ENCODE data around the gene BCAT1. TPM values are rescaled to one million over a fixed set of nuclear protein-coding genes. Genes with fewer than 3 reads are reported as not detected.
"Not testable (repeated sequence)": the region's sequence is repeated elsewhere in the genome, so short reads cannot be mapped to it uniquely, and the experiment has no call there.

BCAT1 gene
- total RNA-seq, 2 experiments from 2014 or later, result 53.3 to 55.6 TPM

GRCh38 chr12:24872211-24872610, 76.7 kb downstream of the BCAT1 start:
- no peaks in the 10 kb centered on the region for H3K9me3 Mint-ChIP-seq
- H3K4me3 Mint-ChIP-seq, result no peak overlapping the region
- H3K27ac Mint-ChIP-seq, result no peak overlapping the region
- ChIA-PET CTCF (interaction anchor here (1.8 kb wide), 1 partner anchor 20 kb away, joined by 5 read pairs; no protein-coding TSS in a partner anchor), POLR2A (interaction anchor here (0.8 kb wide), 1 partner anchor 11 kb away, joined by 3 read pairs; no protein-coding TSS in a partner anchor)
- H3K36me3 Mint-ChIP-seq (ENCODE audit: low read depth), result no peaks in the 10 kb centered on the region
- no peak for DNase-seq
- no peak for TF ChIP-seq CTCF (IDR thresholded peaks at IDR 0.05)
- no peaks in the 10 kb centered on the region for H3K4me1 Mint-ChIP-seq (ENCODE audit: low read depth)
- intact Hi-C loops (cut with micrococcal nuclease), result no loop called here
- ATAC-seq, result no peak
- no peaks in the 10 kb centered on the region for H3K27me3 Mint-ChIP-seq

GRCh38 chr12:24866139-24866538, 82.8 kb downstream of the BCAT1 start:
- H3K4me1 Mint-ChIP-seq (ENCODE audit: low read depth); DNase-seq; H3K27ac Mint-ChIP-seq; ATAC-seq; intact Hi-C loops (cut with micrococcal nuclease); H3K9me3 Mint-ChIP-seq; H3K4me3 Mint-ChIP-seq; H3K27me3 Mint-ChIP-seq: not testable (repeated sequence)
- POLR2A ChIA-PET, result interaction anchor here (0.7 kb wide), 1 partner anchor 12 kb away, joined by 3 read pairs; no protein-coding TSS in a partner anchor
- CTCF ChIA-PET, result interaction anchor here (1.0 kb wide), 1 partner anchor 35 kb away, joined by 3 read pairs; no protein-coding TSS in a partner anchor
- H3K36me3 Mint-ChIP-seq (ENCODE audit: low read depth), result peaks cover 10% of the 10 kb centered on the region

GRCh38 chr12:24864796-24865125, 84.1 kb downstream of the BCAT1 start:
- intact Hi-C loops (cut with micrococcal nuclease), result no loop called here
- DNase-seq (no peak), ATAC-seq (no peak)
- Mint-ChIP-seq H3K27ac (no peak overlapping the region), H3K27me3 (no peaks in the 10 kb centered on the region), H3K9me3 (peaks cover 3% of the 10 kb centered on the region), H3K4me3 (no peak overlapping the region), H3K36me3 (ENCODE audit: low read depth) (peaks cover 13% of the 10 kb centered on the region), H3K4me1 (ENCODE audit: low read depth) (peaks cover 7% of the 10 kb centered on the region)
- POLR2A ChIA-PET, result no interaction called here
- CTCF ChIA-PET, result no interaction called here
- TF ChIP-seq CTCF (IDR thresholded peaks at IDR 0.05), result no peak

DNA sequence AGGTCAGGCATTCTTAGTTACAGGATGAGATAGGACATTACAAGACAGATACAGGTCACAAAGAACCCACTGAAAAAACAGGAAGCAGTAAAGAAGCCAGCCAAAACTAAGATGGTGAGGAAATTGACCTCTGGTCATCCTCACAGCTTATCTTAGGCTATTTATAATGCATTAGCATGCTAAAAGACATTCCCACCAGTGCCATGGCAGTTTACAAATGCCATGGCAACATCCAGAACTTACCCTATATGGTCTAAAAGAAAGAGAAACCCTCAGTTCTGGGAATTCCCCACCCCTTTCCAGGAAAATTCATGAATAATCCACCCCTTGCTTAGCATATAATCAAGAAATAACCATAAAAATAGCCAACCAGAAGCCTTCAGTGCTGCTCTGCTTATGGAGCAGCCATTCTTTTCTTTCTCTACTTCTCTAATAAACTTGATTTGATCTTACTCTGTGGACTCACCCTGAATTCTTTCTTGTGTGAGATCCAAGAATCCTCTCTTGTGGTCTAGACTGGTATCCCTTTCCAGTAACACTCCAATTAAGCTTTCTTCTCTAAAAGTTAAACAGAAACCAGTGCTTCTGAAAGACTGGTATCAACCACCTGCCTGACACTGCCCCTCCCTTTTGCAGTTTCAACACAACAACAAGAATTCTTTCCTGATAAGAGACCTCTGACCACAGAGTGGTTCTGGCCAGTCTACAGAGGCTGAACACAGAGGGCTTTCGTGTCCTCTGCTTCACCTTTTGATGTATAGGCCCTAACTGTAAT, 86.9 kb downstream of the BCAT1 start:
- ChIA-PET CTCF (interaction anchor here (1.1 to 1.3 kb wide), 2 partner anchors 10 kb away, joined by 6 to 8 read pairs; no protein-coding TSS in a partner anchor), POLR2A (interaction anchor here (0.6 kb wide), 1 partner anchor 10 kb away, joined by 3 read pairs; no protein-coding TSS in a partner anchor)
- Mint-ChIP-seq H3K4me1 (ENCODE audit: low read depth) (peaks cover 10% of the 10 kb centered on the region), H3K27me3 (no peaks in the 10 kb centered on the region), H3K27ac (no peak overlapping the region), H3K9me3 (peaks cover 5% of the 10 kb centered on the region), H3K36me3 (ENCODE audit: low read depth) (peaks cover 20% of the 10 kb centered on the region), H3K4me3 (no peak overlapping the region)
- no peak for DNase-seq
- no peak for TF ChIP-seq CTCF (IDR thresholded peaks at IDR 0.05)
- intact Hi-C loops (cut with micrococcal nuclease), result no loop called here
- no peak for ATAC-seq

DNA sequence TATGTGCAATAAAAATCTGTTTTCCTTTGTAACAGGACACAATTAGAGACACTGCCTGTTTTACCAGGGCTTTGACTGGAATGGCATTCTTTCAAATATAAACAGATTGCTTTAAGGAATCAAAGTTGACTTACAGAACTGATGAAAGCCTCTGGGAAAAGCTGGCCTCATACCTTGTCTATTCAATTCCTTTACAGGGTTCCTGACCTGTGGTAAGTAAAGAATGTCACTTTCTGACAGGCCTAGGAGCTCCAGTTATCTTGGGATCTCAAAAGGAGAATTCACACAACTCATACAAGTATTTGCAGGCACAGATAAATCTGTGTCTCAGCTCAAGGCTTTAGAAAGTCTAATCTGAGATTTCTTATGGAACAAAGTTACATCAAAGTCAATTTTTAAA, 88.4 kb downstream of the BCAT1 start:
- CTCF ChIA-PET, result interaction anchor here (1.1 kb wide), 1 partner anchor 9 kb away, joined by 6 read pairs; no protein-coding TSS in a partner anchor
- intact Hi-C loops (cut with micrococcal nuclease), result no loop called here
- DNase-seq, result no peak
- H3K36me3 Mint-ChIP-seq (ENCODE audit: low read depth), result peaks cover 14% of the 10 kb centered on the region
- peaks cover 5% of the 10 kb centered on the region for H3K9me3 Mint-ChIP-seq
- no peak for TF ChIP-seq CTCF (IDR thresholded peaks at IDR 0.05)
- no peaks in the 10 kb centered on the region for H3K27me3 Mint-ChIP-seq
- no peak overlapping the region for H3K4me3 Mint-ChIP-seq
- H3K4me1 Mint-ChIP-seq (ENCODE audit: low read depth), result peaks cover 10% of the 10 kb centered on the region
- no peak overlapping the region for H3K27ac Mint-ChIP-seq
- ATAC-seq, result no peak
- POLR2A ChIA-PET, result no interaction called here
